OCI-LY7 (cell line): Measurements from ENCODE around the gene JPH3. TPM values are rescaled to one million over a fixed set of nuclear protein-coding genes. Genes with fewer than 3 reads are reported as not detected.
A peak's percentile ranks its signal among the peaks of the same experiment; 100 is the strongest.

Experiments
- BruUV-seq: library from RNA; stranded (reverse); fragments of 400-500 nt; replicated peaks from 2 replicates; lab custom pipeline; 2021; lab: Mats Ljungman, UMichigan
- CTCF ChIA-PET: fragments of 300-600 bp; sonication (Branson Sonifier 250); formaldehyde crosslinking; loops from one replicate; lab custom pipeline; 2022; ENCODE audit warnings: antibody characterized with exemption; ENCODE audit not compliant: unreplicated experiment; lab: Charles Lee
- POLR2A ChIA-PET: fragments of 300-600 bp; sonication (Branson Sonifier 250); formaldehyde crosslinking; loops from one replicate; lab custom pipeline; 2022; ENCODE audit warnings: antibody characterized with exemption; lab: Charles Lee
- DNase-seq: peaks from one replicate; pipeline ENCODE4 v3.0.0-alpha.2; 2015; ENCODE audit warnings: low spot score
- H2AFZ ChIP-seq: fragments of 200-600 bp; sonication (generic), shearing (Covaris generic); 2 replicates; pipeline ENCODE4 v1.6.1; 2014; ENCODE audit warnings: mild to moderate bottlenecking, antibody characterized with exemption, low read length, moderate library complexity
- H3K27ac ChIP-seq: fragments of 200-600 bp; sonication (generic); 2 replicates; pipeline ENCODE4 v1.5.1; 2014; ENCODE audit warnings: mixed run types, low read depth, mild to moderate bottlenecking, moderate library complexity, low read length, inconsistent platforms; ENCODE audit not compliant: poor library complexity, severe bottlenecking
- H3K36me3 ChIP-seq: fragments of 200-600 bp; sonication (generic); 2 replicates; pipeline ENCODE4 v1.6.1; 2014; ENCODE audit warnings: mild to moderate bottlenecking, antibody characterized with exemption, low read length, moderate library complexity, mixed read lengths; ENCODE audit not compliant: insufficient read depth
- H3K4me1 ChIP-seq: fragments of 200-600 bp; sonication (generic); 2 replicates; pipeline ENCODE4 v1.5.1; 2014; ENCODE audit warnings: mild to moderate bottlenecking, low read length; ENCODE audit not compliant: insufficient read depth, poor library complexity, severe bottlenecking
- H3K4me2 ChIP-seq: fragments of 200-600 bp; sonication (generic); 2 replicates; pipeline ENCODE4 v1.6.1; 2014; ENCODE audit warnings: mild to moderate bottlenecking, low read length
- H3K4me3 ChIP-seq: fragments of 200-600 bp; sonication (generic); 2 replicates; pipeline ENCODE4 v1.5.1; 2014; ENCODE audit warnings: mild to moderate bottlenecking, low read depth, low read length; ENCODE audit not compliant: poor library complexity, severe bottlenecking
- H3K79me2 ChIP-seq: fragments of 200-600 bp; sonication (generic); 2 replicates; pipeline ENCODE4 v1.6.1; 2016; ENCODE audit warnings: low read depth, mild to moderate bottlenecking, low read length, moderate library complexity, mixed read lengths; ENCODE audit not compliant: insufficient read depth
- H3K9me2 ChIP-seq: fragments of 200-600 bp; sonication (generic); 2 replicates; pipeline ENCODE4 v1.6.1; 2016; ENCODE audit warnings: mild to moderate bottlenecking, low read length, mixed read lengths; ENCODE audit not compliant: insufficient read depth
- H3K9me3 ChIP-seq: fragments of 200-600 bp; sonication (generic); 2 replicates; pipeline ENCODE4 v1.6.1; 2014; ENCODE audit warnings: mild to moderate bottlenecking, mixed run types, low read length, mixed read lengths
- H4K20me1 ChIP-seq: fragments of 200-600 bp; sonication (generic); 2 replicates; pipeline ENCODE4 v1.6.1; 2014; ENCODE audit warnings: mild to moderate bottlenecking, antibody characterized with exemption, low read length, moderate library complexity, mixed read lengths; ENCODE audit not compliant: insufficient read depth
- EZH2phosphoT487 ChIP-seq: fragments of 200-600 bp; sonication (generic); IDR thresholded peaks from 2 replicates; pipeline ENCODE4 v1.6.1; 2018; ENCODE audit warnings: low read depth, borderline replicate concordance, mild to moderate bottlenecking, mixed run types, antibody characterized with exemption, low read length, moderate library complexity, mixed read lengths
- intact Hi-C: fragments of 100-400 bp; cut with micrococcal nuclease; formaldehyde crosslinking; loops from one replicate; pipeline ENCODE4 v1.10.0; 2022; ENCODE audit not compliant: unreplicated experiment
- total RNA-seq, 2 experiments: library from RNA; depleted of rRNA in 1 of 2; stranded (reverse); fragments of >200 nt in 1 of 2; shearing (Covaris generic) in 1 of 2; gene quantifications; 2 replicates each; pipeline ENCODE4 v1.2.3, GENCODE V29; 2014 to 2022
- TF ChIP-seq, protein P1 (sequence below): fragments of 200-600 bp; sonication (generic); conservative IDR thresholded peaks from 2 replicates; pipeline ENCODE4 v1.5.1; 2014; ENCODE audit warnings: mild to moderate bottlenecking, antibody characterized with exemption, low read length, moderate library complexity, mixed read lengths

Gene JPH3
- total RNA-seq, 2 experiments from 2014 or later, result not detected

DNA sequence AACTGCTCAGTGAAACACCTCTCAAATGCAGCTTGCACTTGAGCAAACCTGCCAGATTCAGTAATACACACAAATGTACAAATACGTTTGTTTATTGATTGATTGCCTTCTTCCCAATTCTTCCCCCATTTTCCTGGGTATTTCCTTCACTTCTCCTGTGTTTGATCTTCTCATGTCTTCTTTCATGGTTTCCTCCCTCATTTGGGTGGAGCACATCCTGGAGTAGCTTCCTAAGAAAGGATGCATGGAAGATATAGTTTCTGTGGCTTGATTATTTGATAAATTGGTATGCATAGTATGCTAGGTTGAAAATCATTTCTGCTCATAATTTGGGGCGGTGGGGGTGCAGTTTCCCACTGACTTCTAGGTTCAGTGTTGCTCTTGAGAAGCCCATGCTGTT is 28.8 kb downstream of the JPH3 start:
- Histone ChIP-seq H4K20me1 (no peaks in the 10 kb centered on the region), H3K79me2 (no peaks in the 10 kb centered on the region), H3K27ac (no peak overlapping the region), H3K4me2 (no peak overlapping the region), H3K36me3 (no peaks in the 10 kb centered on the region), H3K4me3 (no peak overlapping the region), H3K9me2 (no peaks in the 10 kb centered on the region), H2AFZ (no peak overlapping the region), H3K9me3 (no peaks in the 10 kb centered on the region), H3K4me1 (peaks cover 11% of the 10 kb centered on the region)
- POLR2A ChIA-PET, result interaction anchor here (0.6 to 0.7 kb wide), 2 partner anchors 312 to 333 kb away, joined by 3 to 4 read pairs; no protein-coding TSS in a partner anchor
- no TSS peak for BruUV-seq
- intact Hi-C loops, result no loop called here
- TF ChIP-seq, protein P1, sequence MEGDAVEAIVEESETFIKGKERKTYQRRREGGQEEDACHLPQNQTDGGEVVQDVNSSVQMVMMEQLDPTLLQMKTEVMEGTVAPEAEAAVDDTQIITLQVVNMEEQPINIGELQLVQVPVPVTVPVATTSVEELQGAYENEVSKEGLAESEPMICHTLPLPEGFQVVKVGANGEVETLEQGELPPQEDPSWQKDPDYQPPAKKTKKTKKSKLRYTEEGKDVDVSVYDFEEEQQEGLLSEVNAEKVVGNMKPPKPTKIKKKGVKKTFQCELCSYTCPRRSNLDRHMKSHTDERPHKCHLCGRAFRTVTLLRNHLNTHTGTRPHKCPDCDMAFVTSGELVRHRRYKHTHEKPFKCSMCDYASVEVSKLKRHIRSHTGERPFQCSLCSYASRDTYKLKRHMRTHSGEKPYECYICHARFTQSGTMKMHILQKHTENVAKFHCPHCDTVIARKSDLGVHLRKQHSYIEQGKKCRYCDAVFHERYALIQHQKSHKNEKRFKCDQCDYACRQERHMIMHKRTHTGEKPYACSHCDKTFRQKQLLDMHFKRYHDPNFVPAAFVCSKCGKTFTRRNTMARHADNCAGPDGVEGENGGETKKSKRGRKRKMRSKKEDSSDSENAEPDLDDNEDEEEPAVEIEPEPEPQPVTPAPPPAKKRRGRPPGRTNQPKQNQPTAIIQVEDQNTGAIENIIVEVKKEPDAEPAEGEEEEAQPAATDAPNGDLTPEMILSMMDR, result no peak
- no peak for TF ChIP-seq EZH2phosphoT487
- DNase-seq, result no peak
- CTCF ChIA-PET, result no interaction called here

DNA sequence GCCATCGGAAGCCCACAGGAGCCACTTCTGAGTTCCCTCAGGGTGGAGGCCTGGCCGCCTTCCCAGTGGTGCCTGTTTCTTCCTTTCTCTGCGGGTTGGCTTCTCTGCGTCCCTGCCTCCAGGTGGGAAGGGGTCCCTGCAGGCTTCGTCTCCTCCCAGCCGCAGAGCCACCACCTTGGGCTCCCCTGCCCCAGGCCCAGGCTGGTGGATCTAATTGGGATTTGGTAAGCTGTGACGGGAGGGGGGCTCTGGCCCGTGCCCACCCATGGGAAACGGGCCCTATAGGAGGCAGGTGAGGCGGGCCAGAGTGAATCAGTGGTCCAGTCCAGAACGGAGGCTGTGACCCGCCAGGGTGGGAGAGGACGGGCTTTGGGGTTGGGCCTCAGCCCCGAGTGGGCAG is 32.1 kb downstream of the JPH3 start:
- no peak for DNase-seq
- no peak for TF ChIP-seq EZH2phosphoT487
- TF ChIP-seq, protein P1, result no peak
- no peak overlapping the region for H3K27ac ChIP-seq
- no peaks in the 10 kb centered on the region for H3K36me3 ChIP-seq
- POLR2A ChIA-PET, result no interaction called here
- intact Hi-C loops, result no loop called here
- H3K4me2 ChIP-seq, result no peak overlapping the region
- no peaks in the 10 kb centered on the region for H3K9me2 ChIP-seq
- H3K79me2 ChIP-seq, result no peaks in the 10 kb centered on the region
- H4K20me1 ChIP-seq, result no peaks in the 10 kb centered on the region
- H3K4me1 ChIP-seq, result peaks cover 19% of the 10 kb centered on the region
- no TSS peak for BruUV-seq
- CTCF ChIA-PET, result no interaction called here
- no peak overlapping the region for H3K4me3 ChIP-seq
- H3K9me3 ChIP-seq, result no peaks in the 10 kb centered on the region
- H2AFZ ChIP-seq, result no peak overlapping the region

DNA sequence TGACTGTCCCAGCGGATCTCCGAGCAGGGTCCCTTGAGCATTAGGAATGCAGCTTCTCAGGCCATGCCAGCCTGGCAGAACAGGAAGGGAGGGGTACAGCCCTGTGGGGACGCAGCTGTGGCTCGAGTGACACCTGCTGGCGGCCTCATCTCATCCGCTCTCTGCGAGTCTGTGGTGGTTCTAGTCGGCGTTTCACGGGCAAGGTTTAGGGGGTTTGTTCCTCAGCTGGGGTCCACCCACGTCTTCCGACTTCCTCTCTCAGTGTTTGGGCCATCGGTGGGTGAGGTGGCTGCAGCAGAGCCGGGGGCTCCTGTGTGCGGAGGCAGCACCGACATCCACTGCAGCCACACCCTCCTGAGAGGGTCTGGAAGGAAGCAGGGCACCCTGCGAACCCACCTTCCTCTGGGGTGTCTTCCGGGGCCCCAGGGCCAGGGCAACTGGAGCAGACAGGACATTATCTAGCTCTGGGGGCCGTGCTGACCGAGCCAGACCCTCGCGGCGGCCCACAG is 33.3 kb downstream of the JPH3 start:
- H4K20me1 ChIP-seq, result no peaks in the 10 kb centered on the region
- no peaks in the 10 kb centered on the region for H3K36me3 ChIP-seq
- H3K9me3 ChIP-seq, result no peaks in the 10 kb centered on the region
- H3K79me2 ChIP-seq, result no peaks in the 10 kb centered on the region
- peak; percentile 84 for DNase-seq
- intact Hi-C loops, result loop anchor here (1.0 to 5.0 kb wide), 6 partner anchors 85 to 318 kb away; partner anchors contain the start of gene C16orf95
- peak overlapping the region; percentile 39 for H3K27ac ChIP-seq
- no peaks in the 10 kb centered on the region for H3K9me2 ChIP-seq
- TF ChIP-seq EZH2phosphoT487, result no peak
- TF ChIP-seq, protein P1, result peak; percentile 91
- peak overlapping the region; percentile 61 for H3K4me3 ChIP-seq
- peaks cover 19% of the 10 kb centered on the region for H3K4me1 ChIP-seq
- CTCF ChIA-PET, result interaction anchor here (0.5 to 1.4 kb wide), 4 partner anchors 8 to 1684 kb away, joined by 3 to 4 read pairs (median 3); no protein-coding TSS in a partner anchor
- H2AFZ ChIP-seq, result peak overlapping the region; percentile 96
- POLR2A ChIA-PET, result interaction anchor here (0.8 to 1.0 kb wide), 4 partner anchors 32 to 103 kb away, joined by 3 to 4 read pairs (median 3); no protein-coding TSS in a partner anchor
- peak overlapping the region; percentile 75 for H3K4me2 ChIP-seq
- no TSS peak for BruUV-seq
